Endothelial cell of umbilical vein (primary cell): ENCODE results near the gene TRPT1.

ENCODE experiments used
- CTCF ChIP-seq, 2 donors: IDR thresholded peaks; 1 replicate in 1 of 2; 2 replicates in 1 of 2; pipeline ENCODE4 v1.5.1; 2011; ENCODE audit warnings: low read length in 2 of 2, mild to moderate bottlenecking in 2 of 2, moderate library complexity in 2 of 2, control low read depth in 1 of 2, inconsistent platforms in 1 of 2, low read depth in 1 of 2; ENCODE audit not compliant: insufficient read depth in 1 of 2; ENCODE audit errors: extremely low read depth in 1 of 2
- EZH2 ChIP-seq: IDR thresholded peaks from 2 replicates; pipeline ENCODE4 v1.6.1; 2012; ENCODE audit warnings: borderline replicate concordance, low read depth, mild to moderate bottlenecking, moderate library complexity, low read length, inconsistent platforms; ENCODE audit not compliant: severe bottlenecking
- POLR2A ChIP-seq: IDR thresholded peaks from 2 replicates; pipeline ENCODE4 v1.6.1; 2012; ENCODE audit warnings: low read depth, mild to moderate bottlenecking, control low read depth, low read length
- POLR2AphosphoS5 ChIP-seq: IDR thresholded peaks from 2 replicates; pipeline ENCODE4 v1.6.1; 2012; ENCODE audit warnings: low read depth, mild to moderate bottlenecking, control low read depth, low read length, moderate library complexity; ENCODE audit not compliant: insufficient read depth

GRCh38 chr11:64185693-64186491 is 40.1 kb downstream of the TRPT1 start, which contains the start of gene STIP1:
- no peak for TF ChIP-seq EZH2
- TF ChIP-seq CTCF (IDR thresholded peaks at IDR 0.05; ENCODE audit: extremely low read depth in 1 of 2, insufficient read depth in 1 of 2, low read depth in 1 of 2, low read length in 2 of 2) = peak; percentile 30 to 67
- TF ChIP-seq POLR2AphosphoS5 = peak; percentile 84
- no peak for TF ChIP-seq POLR2A
